ENCODE data around the gene EML1. TPM values are rescaled to one million over a fixed set of nuclear protein-coding genes. Genes with fewer than 3 reads are reported as not detected.

EML1 gene
- polyA plus RNA-seq, 1 donor from 2014 or later = 21.7 TPM

- Histone ChIP-seq H3K9me2 (ENCODE audit: insufficient read depth, low read length) (no peaks in the 10 kb centered on the region), H3K4me3 (ENCODE audit: low read length) (no peak overlapping the region), H3K9ac (ENCODE audit: low read length) (no peak overlapping the region), H3F3A (ENCODE audit: insufficient read depth, low read length, poor library complexity, severe bottlenecking) (no peaks in the 10 kb centered on the region), H2AFZ (ENCODE audit: low read depth, low read length) (no peak overlapping the region), H3K9me3 (ENCODE audit: low read length) (no peaks in the 10 kb centered on the region), H3K36me3 (ENCODE audit: insufficient read depth, low read length) (no peaks in the 10 kb centered on the region), H4K20me1 (ENCODE audit: insufficient read depth) (no peaks in the 10 kb centered on the region), H3K4me2 (ENCODE audit: low read length) (no peak overlapping the region), H3K27me3 (ENCODE audit: insufficient read depth, low read depth, low read length) (no peaks in the 10 kb centered on the region), H3K27ac (ENCODE audit: low read length) (no peak overlapping the region), H3K79me2 (replicated peaks; ENCODE audit: insufficient read depth, low read length) (no peaks in the 10 kb centered on the region)
- TF ChIP-seq SMC3 (conservative IDR thresholded peaks at IDR 0.05; ENCODE audit: poor library complexity) = no peak
- TF ChIP-seq, protein P1, sequence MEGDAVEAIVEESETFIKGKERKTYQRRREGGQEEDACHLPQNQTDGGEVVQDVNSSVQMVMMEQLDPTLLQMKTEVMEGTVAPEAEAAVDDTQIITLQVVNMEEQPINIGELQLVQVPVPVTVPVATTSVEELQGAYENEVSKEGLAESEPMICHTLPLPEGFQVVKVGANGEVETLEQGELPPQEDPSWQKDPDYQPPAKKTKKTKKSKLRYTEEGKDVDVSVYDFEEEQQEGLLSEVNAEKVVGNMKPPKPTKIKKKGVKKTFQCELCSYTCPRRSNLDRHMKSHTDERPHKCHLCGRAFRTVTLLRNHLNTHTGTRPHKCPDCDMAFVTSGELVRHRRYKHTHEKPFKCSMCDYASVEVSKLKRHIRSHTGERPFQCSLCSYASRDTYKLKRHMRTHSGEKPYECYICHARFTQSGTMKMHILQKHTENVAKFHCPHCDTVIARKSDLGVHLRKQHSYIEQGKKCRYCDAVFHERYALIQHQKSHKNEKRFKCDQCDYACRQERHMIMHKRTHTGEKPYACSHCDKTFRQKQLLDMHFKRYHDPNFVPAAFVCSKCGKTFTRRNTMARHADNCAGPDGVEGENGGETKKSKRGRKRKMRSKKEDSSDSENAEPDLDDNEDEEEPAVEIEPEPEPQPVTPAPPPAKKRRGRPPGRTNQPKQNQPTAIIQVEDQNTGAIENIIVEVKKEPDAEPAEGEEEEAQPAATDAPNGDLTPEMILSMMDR (IDR thresholded peaks at IDR 0.05; ENCODE audit: poor library complexity, severe bottlenecking) = no peak
- TF ChIP-seq REST (IDR thresholded peaks at IDR 0.05; ENCODE audit: borderline replicate concordance) = no peak
- no peak for TF ChIP-seq RAD21 (conservative IDR thresholded peaks at IDR 0.05)
- no peak for TF ChIP-seq EZH2 (IDR thresholded peaks at IDR 0.05; ENCODE audit: borderline replicate concordance, insufficient read depth, low read length, poor library complexity, severe bottlenecking)
- no peak for TF ChIP-seq TAF1 (IDR thresholded peaks at IDR 0.05; ENCODE audit: low read depth)
- TF ChIP-seq MXI1 (conservative IDR thresholded peaks at IDR 0.05; ENCODE audit: poor library complexity, severe bottlenecking) = no peak
- TF ChIP-seq POLR2AphosphoS5 (IDR thresholded peaks at IDR 0.05) = no peak
- no peak for TF ChIP-seq EP300 (conservative IDR thresholded peaks at IDR 0.05; ENCODE audit: poor library complexity, severe bottlenecking)
Observed at GRCh38 chr14:99757331-99758070, 35.7 kb upstream of the EML1 start.

DNA sequence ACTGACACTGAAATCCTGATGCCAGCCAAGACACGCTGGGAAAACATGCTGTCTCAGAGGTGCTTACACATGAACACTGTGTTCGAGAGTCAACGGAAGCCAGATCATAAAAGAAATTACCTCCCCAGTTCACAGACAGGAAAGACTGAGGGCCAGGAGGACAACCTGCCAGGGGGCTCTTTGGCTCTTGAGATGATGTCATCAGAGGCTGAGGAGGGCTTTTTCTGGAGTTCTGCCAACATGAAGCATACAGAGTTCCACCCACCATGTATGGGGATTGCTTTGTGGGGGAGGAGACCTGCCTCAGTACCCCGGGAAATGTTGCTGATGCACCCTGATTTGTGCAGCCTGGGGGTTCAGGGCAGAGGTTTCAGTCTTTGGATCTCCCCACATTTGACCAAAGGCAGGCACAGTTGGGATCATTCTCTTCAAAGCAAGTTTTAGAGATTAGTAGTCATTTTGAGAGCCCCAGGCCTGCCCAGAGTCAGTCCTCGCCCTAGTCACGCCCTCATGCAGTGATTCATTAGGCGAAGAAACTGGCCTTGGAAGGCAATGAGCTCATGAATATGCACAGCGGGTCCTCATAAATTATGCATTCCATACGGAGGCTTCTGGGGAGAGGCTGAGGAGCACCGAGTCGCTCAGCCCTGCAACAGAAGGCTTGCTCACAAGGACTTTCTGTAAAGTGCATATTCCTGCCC, 34.9 kb upstream of the EML1 start:
- Histone ChIP-seq H3K27ac (ENCODE audit: low read length) (no peak overlapping the region), H3K9me3 (ENCODE audit: low read length) (no peaks in the 10 kb centered on the region), H2AFZ (ENCODE audit: low read depth, low read length) (no peak overlapping the region), H3K9me2 (ENCODE audit: insufficient read depth, low read length) (no peaks in the 10 kb centered on the region), H3K4me3 (ENCODE audit: low read length) (no peak overlapping the region), H3K79me2 (replicated peaks; ENCODE audit: insufficient read depth, low read length) (no peaks in the 10 kb centered on the region), H3F3A (ENCODE audit: insufficient read depth, low read length, poor library complexity, severe bottlenecking) (no peaks in the 10 kb centered on the region), H3K4me2 (ENCODE audit: low read length) (no peak overlapping the region), H4K20me1 (ENCODE audit: insufficient read depth) (no peaks in the 10 kb centered on the region), H3K27me3 (ENCODE audit: insufficient read depth, low read depth, low read length) (no peaks in the 10 kb centered on the region), H3K36me3 (ENCODE audit: insufficient read depth, low read length) (no peaks in the 10 kb centered on the region), H3K9ac (ENCODE audit: low read length) (no peak overlapping the region)
- TF ChIP-seq EP300 (conservative IDR thresholded peaks at IDR 0.05; ENCODE audit: poor library complexity, severe bottlenecking) = no peak
- TF ChIP-seq, protein P1 (IDR thresholded peaks at IDR 0.05; ENCODE audit: poor library complexity, severe bottlenecking) = no peak
- no peak for TF ChIP-seq POLR2AphosphoS5 (IDR thresholded peaks at IDR 0.05)
- TF ChIP-seq REST (IDR thresholded peaks at IDR 0.05; ENCODE audit: borderline replicate concordance) = no peak
- no peak for TF ChIP-seq TAF1 (IDR thresholded peaks at IDR 0.05; ENCODE audit: low read depth)
- TF ChIP-seq RAD21 (conservative IDR thresholded peaks at IDR 0.05) = no peak

Data from neural cell (in vitro differentiated cells).